HG03457 (cell line): Measurements from ENCODE around the gene CACNA2D3.
"Not testable (repeated sequence)": the region's sequence is repeated elsewhere in the genome, so short reads cannot be mapped to it uniquely, and the experiment has no call there.

Experiments used
- ATAC-seq: cut with Tn5 transposase; IDR thresholded peaks from one replicate; pipeline ENCODE4 v1.9.1; 2021; ENCODE audit warnings: moderate number of reproducible peaks; ENCODE audit not compliant: unreplicated experiment

Gene CACNA2D3

GRCh38 chr3:54122324-54123002 is at the start of gene CACNA2D3:
TSS of gene CACNA2D3 (plus strand) at chr3:54122552.
- ATAC-seq: no peak

- ATAC-seq: no peak
Observed at GRCh38 chr3:54073386-54073785, 49.0 kb upstream of the CACNA2D3 start.

GRCh38 chr3:54079314-54079713 is 43.0 kb upstream of the CACNA2D3 start:
- ATAC-seq: no peak

GRCh38 chr3:54079730-54080325 is 42.5 kb upstream of the CACNA2D3 start:
- ATAC-seq: no peak

DNA sequence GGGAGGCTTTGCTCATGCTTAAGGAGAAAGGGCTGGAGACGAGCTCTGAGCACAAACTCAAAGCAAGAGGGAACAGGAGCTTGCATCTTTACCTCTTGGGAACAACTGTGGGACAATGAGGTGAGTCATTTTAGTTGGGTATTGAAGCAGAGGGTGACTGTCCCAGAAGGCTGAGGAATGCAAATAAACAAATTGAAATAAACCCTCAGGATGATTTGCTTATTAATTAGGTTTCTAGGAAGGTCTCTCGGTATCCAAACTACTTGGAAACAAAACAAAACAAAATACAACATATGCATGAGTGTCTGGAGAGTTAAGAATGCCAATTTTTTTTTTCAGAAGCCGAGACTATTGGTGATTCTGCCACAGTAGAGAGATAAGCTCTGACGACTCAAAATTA is 38.4 kb upstream of the CACNA2D3 start:
- no peak for ATAC-seq

GRCh38 chr3:54085936-54086335 is 36.4 kb upstream of the CACNA2D3 start:
- ATAC-seq: no peak

DNA sequence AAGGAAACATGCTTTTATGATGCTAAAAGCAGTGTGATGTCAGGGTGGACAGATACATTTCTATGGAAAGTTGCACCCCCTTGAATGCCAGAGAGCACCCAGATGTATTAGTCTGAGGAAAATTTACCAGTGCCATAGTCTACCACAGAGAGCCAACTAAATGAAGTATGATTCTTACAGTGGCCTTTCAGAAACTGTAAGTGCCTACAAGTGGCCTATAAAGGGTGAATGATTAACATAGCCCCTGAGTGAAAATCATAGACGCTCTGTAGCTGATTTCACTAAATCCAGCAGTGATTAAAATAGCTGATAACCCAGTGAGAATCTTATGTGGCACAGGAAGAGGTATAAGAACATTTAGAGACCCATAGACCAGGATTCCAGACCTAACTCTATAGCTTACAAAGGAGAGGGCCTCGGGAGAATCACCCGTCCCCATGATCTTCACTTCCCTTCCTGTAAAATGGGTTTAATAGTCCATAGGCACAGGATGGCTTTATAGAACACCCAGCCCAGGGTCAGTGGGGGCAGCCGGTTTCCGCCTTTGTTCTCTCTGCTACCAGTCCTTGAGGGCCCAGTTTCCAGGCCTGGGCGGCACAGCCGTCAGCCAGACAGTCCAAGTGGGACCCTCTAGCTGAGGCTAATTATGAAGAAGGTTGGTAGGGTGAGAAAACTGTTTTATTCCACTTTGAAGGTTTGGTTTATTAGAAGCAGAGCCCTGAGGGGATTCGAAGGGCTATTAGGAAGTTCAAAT is 35.5 kb upstream of the CACNA2D3 start:
- ATAC-seq: no peak

- no peak for ATAC-seq
Observed at GRCh38 chr3:54087581-54088410, 34.6 kb upstream of the CACNA2D3 start.

DNA sequence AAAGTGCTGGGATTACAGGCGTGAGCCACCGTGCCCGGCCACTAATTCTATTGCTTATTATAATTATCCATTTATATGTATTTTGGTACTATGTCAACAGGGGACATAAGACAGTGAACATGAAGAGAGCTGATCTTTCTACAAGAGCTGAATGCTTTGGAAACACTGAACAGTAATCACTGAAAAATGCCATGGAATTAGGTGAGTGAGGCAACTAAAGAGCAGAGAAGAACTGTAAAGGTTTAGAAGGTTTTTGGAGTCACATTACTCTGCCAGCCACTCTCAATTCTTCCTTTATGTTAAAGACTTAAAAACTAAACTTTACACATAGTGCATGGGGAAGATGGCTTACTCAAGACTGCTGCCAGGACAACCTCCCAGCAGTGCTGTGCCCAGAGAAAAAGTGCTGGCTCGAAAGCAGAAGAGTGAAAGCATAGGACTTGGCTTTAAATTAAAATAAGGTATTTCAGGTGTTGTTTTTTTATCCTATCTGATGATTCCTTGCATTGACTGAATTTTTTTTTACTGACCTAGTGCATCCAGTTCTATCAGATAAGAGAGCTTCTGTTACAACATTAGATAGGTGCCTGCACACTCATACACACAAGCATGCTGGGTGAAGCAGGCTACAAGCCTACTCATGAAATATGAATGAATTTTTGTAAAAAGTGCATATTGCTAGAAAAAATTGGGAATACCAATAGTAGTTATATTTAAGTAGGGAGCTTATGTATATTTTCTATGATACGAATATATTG is 28.7 kb upstream of the CACNA2D3 start:
- ATAC-seq: no peak

DNA sequence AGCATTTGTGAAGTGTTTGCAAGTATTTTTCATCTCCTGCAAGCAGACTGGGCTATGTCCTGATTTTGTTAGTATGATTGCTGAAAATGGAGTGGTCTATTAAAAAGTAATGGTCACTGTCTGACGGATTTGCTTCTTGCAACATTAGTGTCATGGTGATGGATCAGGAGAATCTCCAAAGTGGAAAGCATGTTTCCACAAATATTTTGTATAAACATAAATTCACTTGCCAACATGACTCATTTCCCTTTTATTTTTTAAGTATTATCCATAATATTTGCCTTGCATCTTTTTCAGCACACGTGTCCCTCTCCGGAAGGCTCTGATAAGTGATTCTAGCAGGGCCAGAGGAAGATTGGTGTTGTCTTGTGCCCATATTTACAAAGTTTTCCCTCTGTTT is 27.4 kb upstream of the CACNA2D3 start:
- ATAC-seq: no peak

DNA sequence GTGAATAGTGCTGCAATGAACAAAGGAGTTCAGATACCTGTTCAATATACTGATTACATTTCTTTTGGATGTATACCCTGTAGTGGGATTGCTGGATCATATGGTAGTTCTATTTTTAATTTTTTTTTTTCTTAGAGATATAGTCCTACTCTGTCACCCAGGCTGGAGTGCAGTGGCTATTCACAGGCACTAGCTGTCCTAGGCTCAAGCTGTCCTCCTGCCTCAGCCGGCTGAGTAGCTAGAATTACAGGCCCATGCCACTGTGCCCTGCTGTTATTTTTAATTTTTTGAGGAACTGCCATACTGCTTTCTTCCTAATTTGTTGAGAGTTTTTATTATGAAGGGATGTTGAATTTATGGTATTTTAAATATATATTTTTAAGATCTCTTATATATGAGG is 23.0 kb upstream of the CACNA2D3 start:
- no peak for ATAC-seq

DNA sequence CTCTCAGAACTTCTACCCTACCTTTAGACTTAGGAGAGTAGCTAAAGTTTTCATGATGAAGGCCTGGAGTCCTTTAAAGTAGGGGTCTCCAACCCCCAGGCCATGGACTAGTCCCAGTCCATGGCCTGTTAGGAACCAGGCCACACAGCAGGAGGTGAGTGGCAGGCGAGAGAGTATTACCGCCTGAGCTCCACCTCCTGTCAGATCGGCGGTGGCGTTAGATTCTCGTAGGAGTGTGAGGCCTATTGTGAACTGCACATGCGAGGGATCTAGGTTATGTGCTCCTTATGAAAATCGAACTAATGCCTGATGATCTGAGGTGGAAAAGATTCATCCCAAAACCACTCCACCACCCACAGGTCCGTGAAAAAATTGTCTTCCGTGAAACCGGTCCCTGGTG is 18.3 kb upstream of the CACNA2D3 start:
- ATAC-seq: no peak

GRCh38 chr3:54116129-54116528 is 6.2 kb upstream of the CACNA2D3 start:
- not testable (repeated sequence) for ATAC-seq

DNA sequence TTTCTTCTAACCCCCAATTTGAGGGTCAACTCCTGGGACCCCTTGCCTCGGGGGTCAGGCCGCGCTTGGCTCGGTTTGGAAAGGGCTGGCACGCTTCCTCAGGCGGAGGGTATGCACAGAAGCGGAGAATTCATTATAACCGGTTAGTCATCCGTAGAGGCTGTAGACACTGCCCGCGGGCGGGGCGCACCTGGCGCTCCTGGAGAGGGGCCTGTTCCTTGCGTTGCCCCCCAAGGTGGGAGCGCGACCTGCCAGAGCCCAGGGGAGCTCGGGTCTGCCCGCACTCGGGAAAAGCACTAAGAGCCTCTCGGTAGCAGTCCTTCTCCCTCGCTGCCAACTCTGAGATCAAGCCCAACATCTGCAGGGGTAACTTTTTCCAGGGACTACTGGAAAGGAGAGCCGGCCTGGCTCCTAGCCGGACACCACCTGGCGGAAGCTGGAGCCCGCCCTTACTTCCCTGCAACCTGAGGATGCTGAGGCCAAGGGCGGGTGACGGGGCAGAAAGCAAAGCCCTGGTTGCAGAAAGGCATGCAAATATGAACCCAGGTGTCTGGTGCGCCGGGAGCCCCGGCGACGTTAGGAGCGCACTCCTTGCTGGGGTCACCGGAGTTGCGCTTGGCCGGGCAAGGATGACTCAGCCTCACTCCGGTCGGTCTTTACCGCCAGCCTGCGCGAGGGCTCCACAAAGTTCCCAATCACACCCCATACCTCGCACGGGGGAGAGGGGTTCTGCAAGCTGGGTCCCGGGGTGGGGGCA is 1.5 kb upstream of the CACNA2D3 start:
- ATAC-seq: no peak

GRCh38 chr3:54121414-54122323 is 683 bp upstream of the CACNA2D3 start:
- no peak for ATAC-seq

- no peak for ATAC-seq
Observed at GRCh38 chr3:54123003-54123775, 837 bp downstream of the CACNA2D3 start.

DNA sequence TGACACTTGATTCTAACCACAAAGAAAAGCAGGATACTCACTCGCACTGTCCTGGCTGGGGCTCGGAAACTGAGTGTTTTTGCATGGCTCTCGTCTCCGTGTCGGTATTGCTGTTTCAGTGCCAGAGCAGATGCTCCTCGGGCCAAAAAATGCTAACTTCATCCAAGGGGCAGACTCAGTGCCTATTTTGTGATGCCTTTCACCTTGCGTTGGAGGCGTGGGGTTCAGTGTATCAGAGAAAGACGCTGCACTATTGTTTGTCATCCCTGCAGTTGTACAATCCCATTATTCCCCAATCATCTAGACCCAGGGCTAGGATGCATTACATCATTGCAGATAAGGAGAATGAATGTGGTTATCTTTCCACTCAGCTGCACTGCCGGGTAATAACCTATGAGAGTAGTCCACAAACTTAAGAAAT is 1.4 kb downstream of the CACNA2D3 start:
- ATAC-seq: no peak

GRCh38 chr3:54125300-54125699 is 2.9 kb downstream of the CACNA2D3 start:
- no peak for ATAC-seq
